IMR-90 (cell line): Measurements from ENCODE around the gene SLC16A9. TPM values are rescaled to one million over a fixed set of nuclear protein-coding genes. Genes with fewer than 3 reads are reported as not detected.

ENCODE experiments used
- ATAC-seq: fragments of 200-7000 bp; cut with Tn5 transposase; 2 replicates; pipeline ENCODE4 v1.9.1; 2020; ENCODE audit warnings: low read depth, mild to moderate bottlenecking, moderate library complexity
- BruUV-seq: library from RNA; stranded (reverse); fragments of 400-500 nt; replicated peaks from 2 replicates; lab custom pipeline; 2021; lab: Mats Ljungman, UMichigan
- CTCF ChIA-PET: fragments of 300-600 bp; formaldehyde crosslinking; extraction: SDS; loops from one replicate; lab custom pipeline; 2021; ENCODE audit warnings: antibody characterized with exemption; lab: Yijun Ruan, JAX
- POLR2A ChIA-PET: fragments of 300-600 bp; sonication (Branson Sonifier 250); formaldehyde crosslinking; loops from one replicate; lab custom pipeline; 2022; ENCODE audit warnings: antibody characterized with exemption; ENCODE audit not compliant: unreplicated experiment; lab: Charles Lee
- DNase-seq: peaks from one replicate; pipeline ENCODE4 v3.0.0; 2013
- H2AFZ ChIP-seq: replicated peaks from 2 replicates; pipeline ENCODE3; 2013; ENCODE audit warnings: low read length, mild to moderate bottlenecking; ENCODE audit not compliant: poor library complexity
- H2AK5ac ChIP-seq: 2 replicates; pipeline ENCODE4 v1.6.1; 2013; ENCODE audit warnings: low read depth, low read length, inconsistent platforms
- H2AK9ac ChIP-seq: replicated peaks from 2 replicates; pipeline ENCODE3; 2013; ENCODE audit warnings: mild to moderate bottlenecking, low read depth, low read length, moderate library complexity; ENCODE audit not compliant: poor library complexity
- H2BK120ac ChIP-seq: 2 replicates; pipeline ENCODE4 v1.6.1; 2013; ENCODE audit warnings: low read depth, low read length, inconsistent platforms
- H2BK15ac ChIP-seq: 3 replicates; pipeline ENCODE4 v1.6.1; 2013; ENCODE audit warnings: low read depth, low read length, inconsistent platforms
- H2BK20ac ChIP-seq: 2 replicates; pipeline ENCODE4 v1.6.1; 2013; ENCODE audit warnings: low read depth, mild to moderate bottlenecking, inconsistent platforms, low read length, moderate library complexity
- H2BK5ac ChIP-seq: 2 replicates; pipeline ENCODE4 v1.6.1; 2013; ENCODE audit warnings: mild to moderate bottlenecking, low read depth, low read length, inconsistent platforms; ENCODE audit not compliant: poor library complexity, severe bottlenecking
- H3K14ac ChIP-seq: replicated peaks from 2 replicates; pipeline ENCODE4 v1.6.1; 2013; ENCODE audit warnings: low read depth, low read length, inconsistent platforms
- H3K18ac ChIP-seq: 2 replicates; pipeline ENCODE4 v1.6.1; 2013; ENCODE audit warnings: low read depth, low read length, control low read depth
- H3K23ac ChIP-seq: 2 replicates; pipeline ENCODE4 v1.6.1; 2013; ENCODE audit warnings: low read depth, low read length, inconsistent platforms
- H3K27ac ChIP-seq: 2 replicates; pipeline ENCODE4 v1.5.1; 2013; ENCODE audit warnings: mild to moderate bottlenecking, control low read depth, low read length; ENCODE audit not compliant: insufficient read depth
- H3K27me3 ChIP-seq: 2 replicates; pipeline ENCODE4 v1.6.1; 2013; ENCODE audit warnings: low read length; ENCODE audit not compliant: control insufficient read depth, insufficient read depth
- H3K36me3 ChIP-seq: 2 replicates; pipeline ENCODE4 v1.6.1; 2013; ENCODE audit warnings: low read length, mixed read lengths; ENCODE audit not compliant: control insufficient read depth, insufficient read depth
- H3K4ac ChIP-seq: 2 replicates; pipeline ENCODE4 v1.6.1; 2013; ENCODE audit warnings: low read depth, low read length, inconsistent platforms
- H3K4me1 ChIP-seq: 2 replicates; pipeline ENCODE4 v1.6.1; 2013; ENCODE audit warnings: low read length, mixed read lengths; ENCODE audit not compliant: control insufficient read depth, insufficient read depth
- H3K4me2 ChIP-seq: 2 replicates; pipeline ENCODE4 v1.6.1; 2013; ENCODE audit warnings: low read depth, mild to moderate bottlenecking, control low read depth, low read length, moderate library complexity
- H3K4me3 ChIP-seq: 2 replicates; pipeline ENCODE4 v1.5.1; 2013; ENCODE audit warnings: low read depth, mild to moderate bottlenecking, control low read depth, low read length, moderate library complexity; ENCODE audit not compliant: insufficient read depth
- H3K56ac ChIP-seq: 2 replicates; pipeline ENCODE4 v1.6.1; 2013; ENCODE audit warnings: low read length, inconsistent platforms; ENCODE audit not compliant: insufficient read depth; ENCODE audit errors: extremely low read depth
- H3K79me1 ChIP-seq, 2 experiments: 2 replicates each; pipeline ENCODE4 v1.6.1; 2013; ENCODE audit warnings: low read length in 2 of 2, inconsistent platforms in 1 of 2, low read depth in 1 of 2
- H3K9ac ChIP-seq: 2 replicates; pipeline ENCODE4 v1.6.1; 2013; ENCODE audit warnings: low read depth, low read length, control low read depth
- H3K9me1 ChIP-seq: 2 replicates; pipeline ENCODE4 v1.6.1; 2013; ENCODE audit warnings: low read length, inconsistent platforms; ENCODE audit not compliant: insufficient read depth
- H3K9me3 ChIP-seq: 2 replicates; pipeline ENCODE4 v1.6.1; 2013; ENCODE audit warnings: low read length; ENCODE audit not compliant: control insufficient read depth, insufficient read depth
- H4K20me1 ChIP-seq: 2 replicates; pipeline ENCODE4 v1.6.1; 2013; ENCODE audit warnings: low read length, inconsistent platforms; ENCODE audit not compliant: insufficient read depth
- H4K5ac ChIP-seq: 2 replicates; pipeline ENCODE4 v1.6.1; 2013; ENCODE audit warnings: mild to moderate bottlenecking, low read depth, low read length, control low read depth
- H4K8ac ChIP-seq, 2 experiments: 2 replicates each; pipeline ENCODE4 v1.6.1; 2013; ENCODE audit warnings: low read depth in 2 of 2, low read length in 2 of 2, control low read depth in 1 of 2, inconsistent platforms in 1 of 2
- H4K91ac ChIP-seq: 2 replicates; pipeline ENCODE4 v1.6.1; 2013; ENCODE audit warnings: low read depth, low read length, inconsistent platforms; ENCODE audit not compliant: insufficient read depth
- WGBS, 2 experiments: methylation state at CpG; one replicate each; pipeline versions ENCODE4 v1.1.5 to v1.1.7; 2013; ENCODE audit warnings: missing lambda C conversion rate in 2 of 2; ENCODE audit not compliant: insufficient read length in 1 of 2; ENCODE audit errors: extremely low coverage in 2 of 2; 5-methylcytosine and 5-hydroxymethylcytosine counted together
- dilution Hi-C: fragments of 300-500 bp; cut with HindIII; formaldehyde crosslinking; loops from one replicate; pipeline ENCODE4 v1.14.3; 2018; ENCODE audit warnings: low sequenced_read_pairs; ENCODE audit not compliant: unreplicated experiment
- in situ Hi-C: fragments of 300-500 bp; cut with MboI; formaldehyde crosslinking; loops from 3 replicates; pipeline ENCODE4 v1.14.3; 2019; ENCODE audit warnings: low sequenced_read_pairs, inconsistent platforms, mixed read lengths
- intact Hi-C: fragments of 100-400 bp; cut with micrococcal nuclease; formaldehyde crosslinking; loops from 2 replicates; pipeline ENCODE4 v1.10.0; 2022
- polyA plus RNA-seq, 3 experiments: library from polyadenylated mRNA; depleted of rRNA; stranded (reverse); fragments of >200 nt; gene quantifications; 2 replicates each; pipeline ENCODE4 v1.2.3, GENCODE V29; 2012; ENCODE audit warnings: low replicate concordance in 1 of 3
- total RNA-seq: library from RNA; depleted of rRNA; stranded (reverse); fragments of >200 nt; gene quantifications from 2 replicates; pipeline ENCODE4 v1.2.3, GENCODE V29; 2012
- TF ChIP-seq, protein P1 (sequence below): conservative IDR thresholded peaks from 2 replicates; pipeline ENCODE4 v1.5.1; 2012; ENCODE audit warnings: mild to moderate bottlenecking, low read depth, low read length, improper control_type of control experiment

The SLC16A9 gene
- total and polyA plus RNA-seq, 2 of the 4 experiments (the other 2 are of a cell fraction) = 0.18 to 0.26 TPM

DNA sequence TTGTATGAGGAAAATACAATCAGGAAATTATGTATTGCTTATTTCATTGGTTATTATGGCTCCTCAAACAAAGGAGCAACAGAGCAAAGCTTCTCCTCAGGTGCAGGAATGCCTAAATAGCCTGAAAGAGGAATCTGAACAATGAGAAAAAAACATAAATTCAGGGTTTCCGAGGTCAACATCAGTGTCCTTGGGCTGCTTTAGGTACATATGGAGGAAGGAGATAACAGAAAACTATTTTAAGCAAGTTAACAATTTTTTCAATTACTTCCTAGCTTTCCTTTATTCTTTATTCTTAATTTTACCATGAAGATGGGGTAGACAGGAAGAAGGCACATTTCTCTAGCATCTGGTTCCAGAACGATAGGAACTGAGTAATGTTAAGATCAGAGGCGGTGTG lies 14.0 kb downstream of the SLC16A9 start:
- Histone ChIP-seq H3K23ac (no peak overlapping the region), H3K56ac (no peak overlapping the region), H3K27me3 (no peaks in the 10 kb centered on the region; the same call in 1 of the 2 replicates), H2AK9ac (no peak overlapping the region), H4K8ac (no peak overlapping the region), H3K4me2 (no peak overlapping the region), H2BK20ac (no peak overlapping the region), H3K9me1 (no peaks in the 10 kb centered on the region), H3K36me3 (no peaks in the 10 kb centered on the region), H3K9ac (no peak overlapping the region), H2AFZ (no peak overlapping the region), H3K9me3 (no peaks in the 10 kb centered on the region), H4K5ac (no peak overlapping the region), H3K18ac (no peak overlapping the region), H3K4me3 (no peak overlapping the region), H4K20me1 (no peaks in the 10 kb centered on the region), H3K4ac (no peak overlapping the region), H2BK120ac (no peak overlapping the region), H2BK5ac (no peak overlapping the region), H3K27ac (no peak overlapping the region), H4K91ac (no peak overlapping the region), H2AK5ac (no peak overlapping the region), H3K14ac (no peak overlapping the region), H2BK15ac (no peak overlapping the region), H3K79me1 (no peaks in the 10 kb centered on the region), H3K4me1 (no peaks in the 10 kb centered on the region)
- CTCF ChIA-PET = no interaction called here
- in situ Hi-C loops = no loop called here
- ATAC-seq (no peak), DNase-seq (no peak)
- no CpG with 5 or more reads among the region's 3 CpGs for WGBS, 2 experiments
- TF ChIP-seq, protein P1, sequence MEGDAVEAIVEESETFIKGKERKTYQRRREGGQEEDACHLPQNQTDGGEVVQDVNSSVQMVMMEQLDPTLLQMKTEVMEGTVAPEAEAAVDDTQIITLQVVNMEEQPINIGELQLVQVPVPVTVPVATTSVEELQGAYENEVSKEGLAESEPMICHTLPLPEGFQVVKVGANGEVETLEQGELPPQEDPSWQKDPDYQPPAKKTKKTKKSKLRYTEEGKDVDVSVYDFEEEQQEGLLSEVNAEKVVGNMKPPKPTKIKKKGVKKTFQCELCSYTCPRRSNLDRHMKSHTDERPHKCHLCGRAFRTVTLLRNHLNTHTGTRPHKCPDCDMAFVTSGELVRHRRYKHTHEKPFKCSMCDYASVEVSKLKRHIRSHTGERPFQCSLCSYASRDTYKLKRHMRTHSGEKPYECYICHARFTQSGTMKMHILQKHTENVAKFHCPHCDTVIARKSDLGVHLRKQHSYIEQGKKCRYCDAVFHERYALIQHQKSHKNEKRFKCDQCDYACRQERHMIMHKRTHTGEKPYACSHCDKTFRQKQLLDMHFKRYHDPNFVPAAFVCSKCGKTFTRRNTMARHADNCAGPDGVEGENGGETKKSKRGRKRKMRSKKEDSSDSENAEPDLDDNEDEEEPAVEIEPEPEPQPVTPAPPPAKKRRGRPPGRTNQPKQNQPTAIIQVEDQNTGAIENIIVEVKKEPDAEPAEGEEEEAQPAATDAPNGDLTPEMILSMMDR = no peak
- no TSS peak for BruUV-seq
- POLR2A ChIA-PET = interaction anchor here (0.6 kb wide), 1 partner anchor 13 kb away, joined by 3 read pairs; no protein-coding TSS in a partner anchor
- intact Hi-C loops = no loop called here
- dilution Hi-C loops = no loop called here
